CD4-positive, alpha-beta memory T cell (primary cell): ENCODE data around the gene NKX2-4. TPM values are rescaled to one million over a fixed set of nuclear protein-coding genes. Genes with fewer than 3 reads are reported as not detected.

Experiments used
- CTCF ChIA-PET: fragments of 350-600 bp; sonication (Branson Sonifier 250); formaldehyde crosslinking; loops from one replicate; lab custom pipeline; 2021; ENCODE audit warnings: inconsistent platforms; ENCODE audit not compliant: partially characterized antibody; lab: Charles Lee
- POLR2A ChIA-PET: fragments of 350-600 bp; sonication (Branson Sonifier 250); formaldehyde crosslinking; loops from one replicate; lab custom pipeline; 2021; ENCODE audit not compliant: partially characterized antibody; lab: Charles Lee
- DNase-seq, 5 donors: peaks; one replicate each; pipeline versions ENCODE4 v3.0.0 to v3.0.0-alpha.2; 2020 to 2022; ENCODE audit warnings: mixed read lengths in 1 of 5
- H3K27ac ChIP-seq: one replicate; pipeline ENCODE4 v1.7.0; 2013; ENCODE audit warnings: low read depth, low read length
- H3K27me3 ChIP-seq: 2 replicates; pipeline ENCODE4 v1.7.0; 2013; ENCODE audit warnings: mild to moderate bottlenecking, low read length, moderate library complexity; ENCODE audit not compliant: insufficient read depth
- H3K36me3 ChIP-seq: 2 replicates; pipeline ENCODE4 v1.7.0; 2013; ENCODE audit warnings: mild to moderate bottlenecking, low read length, moderate library complexity; ENCODE audit not compliant: insufficient read depth
- H3K4me1 ChIP-seq: 2 replicates; pipeline ENCODE4 v1.7.0; 2013; ENCODE audit warnings: mild to moderate bottlenecking, low read length, moderate library complexity; ENCODE audit not compliant: insufficient read depth
- H3K4me3 ChIP-seq, 2 donors: one replicate each; pipeline ENCODE4 v1.7.0; 2013; ENCODE audit warnings: low read length in 2 of 2, mild to moderate bottlenecking in 1 of 2
- H3K9me3 ChIP-seq, 2 donors: one replicate each; pipeline ENCODE4 v1.7.0; 2013; ENCODE audit warnings: low read length in 2 of 2, control low read depth in 1 of 2; ENCODE audit not compliant: control insufficient read depth in 1 of 2
- H3K27ac Mint-ChIP-seq, 7 donors: one replicate each; pipeline ENCODE4 v1.8.0; 2020 to 2021; ENCODE audit warnings: mixed read lengths in 7 of 7, mild to moderate bottlenecking in 6 of 7, inconsistent platforms in 3 of 7, moderate library complexity in 3 of 7
- H3K27me3 Mint-ChIP-seq, 2 donors: one replicate each; pipeline ENCODE4 v1.8.0; 2020 to 2021; ENCODE audit warnings: mixed read lengths in 2 of 2
- H3K36me3 Mint-ChIP-seq, 2 donors: one replicate each; pipeline ENCODE4 v1.8.0; 2020 to 2021; ENCODE audit warnings: mixed read lengths in 2 of 2, inconsistent platforms in 1 of 2, mild to moderate bottlenecking in 1 of 2
- H3K4me1 Mint-ChIP-seq, 4 donors: one replicate each; pipeline ENCODE4 v1.8.0; 2020 to 2021; ENCODE audit warnings: mixed read lengths in 4 of 4, mild to moderate bottlenecking in 1 of 4
- H3K4me3 Mint-ChIP-seq, 8 donors: one replicate each; pipeline ENCODE4 v1.8.0; 2020 to 2021; ENCODE audit warnings: mixed read lengths in 8 of 8, mild to moderate bottlenecking in 7 of 8, moderate library complexity in 6 of 8, inconsistent platforms in 3 of 8
- H3K9me3 Mint-ChIP-seq, 8 donors: one replicate each; pipeline ENCODE4 v1.8.0; 2020 to 2021; ENCODE audit warnings: mixed read lengths in 8 of 8, mild to moderate bottlenecking in 5 of 8, inconsistent platforms in 3 of 8, moderate library complexity in 1 of 8
- intact Hi-C: fragments of 100-400 bp; cut with micrococcal nuclease; formaldehyde crosslinking; loops from one replicate; pipeline ENCODE4 v1.15.1; 2023
- polyA plus RNA-seq, 2 donors: library from polyadenylated mRNA; unstranded; fragments of 300-500 nt; fragmentation: Illumina TruSeq; gene quantifications; one replicate each; pipeline ENCODE4 v1.2.3, GENCODE V29; 2021
- total RNA-seq, 2 experiments: library from RNA; stranded (reverse); gene quantifications; one replicate each; pipeline ENCODE4 v1.2.3, GENCODE V29; 2021

NKX2-4 gene
- total and polyA plus RNA-seq, 4 experiments from 2014 or later: not detected

DNA sequence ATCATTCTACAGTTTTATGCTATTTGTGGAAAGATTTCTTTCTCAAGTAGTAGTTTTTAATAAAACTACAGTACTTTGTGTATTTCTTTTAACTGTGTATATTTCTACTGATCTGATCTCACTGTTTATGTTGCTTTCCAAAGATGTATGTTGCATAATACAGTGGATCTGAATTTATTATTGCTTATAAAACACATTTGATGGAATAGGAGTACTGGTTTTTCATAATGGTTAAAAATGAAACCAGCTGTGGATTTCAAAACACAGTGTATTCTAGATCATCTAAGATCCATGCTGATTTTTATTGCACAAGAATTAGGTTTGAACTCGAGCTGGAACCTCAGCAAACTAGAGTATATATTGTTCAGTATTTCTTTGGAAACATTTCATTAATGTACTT is 8.0 kb downstream of the NKX2-4 start:
- ChIA-PET CTCF (no interaction called here), POLR2A (no interaction called here)
- H3K9me3 Mint-ChIP-seq: peaks cover 0 to 6% (median 0%) of the 10 kb centered on the region in 8 donors
- H3K4me3 Mint-ChIP-seq: no peak overlapping the region
- Histone ChIP-seq H3K27ac (no peak overlapping the region), H3K9me3 (no peaks in the 10 kb centered on the region), H3K36me3 (peaks cover 14% of the 10 kb centered on the region), H3K4me1 (peaks cover 5% of the 10 kb centered on the region), H3K4me3 (no peak overlapping the region), H3K27me3 (peaks cover 28% of the 10 kb centered on the region)
- peaks cover 30 to 53% of the 10 kb centered on the region in 2 donors for H3K36me3 Mint-ChIP-seq
- intact Hi-C loops: no loop called here
- H3K27me3 Mint-ChIP-seq: peaks cover 21 to 29% of the 10 kb centered on the region in 2 donors
- no peak for DNase-seq
- peaks cover 8 to 15% (median 9%) of the 10 kb centered on the region in 4 donors for H3K4me1 Mint-ChIP-seq
- peak overlapping the region in 1 of 7 donors; percentile 18 for H3K27ac Mint-ChIP-seq

DNA sequence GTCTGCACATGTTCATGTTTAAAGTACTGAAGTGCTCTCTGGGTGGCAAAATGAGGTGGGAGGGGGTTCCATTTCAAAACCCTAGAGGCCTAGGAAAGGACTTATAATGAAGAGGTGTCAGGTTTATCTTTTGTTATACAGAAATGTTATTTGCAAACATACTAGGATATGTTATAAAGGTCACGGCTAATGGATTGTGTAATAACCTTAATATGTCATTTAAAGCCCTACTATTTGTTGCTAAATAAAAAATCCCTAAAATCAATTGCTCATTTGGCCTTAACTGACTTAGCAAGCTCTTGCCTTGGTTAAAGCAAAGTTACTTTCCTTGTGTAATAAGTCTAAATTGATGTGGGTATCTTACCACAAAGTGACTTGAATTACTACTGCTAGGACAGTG is 8.8 kb downstream of the NKX2-4 start:
- ChIA-PET CTCF (no interaction called here), POLR2A (no interaction called here)
- H3K36me3 Mint-ChIP-seq: peaks cover 35 to 60% of the 10 kb centered on the region in 2 donors
- intact Hi-C loops: no loop called here
- Histone ChIP-seq H3K27ac (no peak overlapping the region), H3K4me1 (peaks cover 5% of the 10 kb centered on the region), H3K4me3 (no peak overlapping the region), H3K27me3 (peaks cover 20% of the 10 kb centered on the region), H3K36me3 (peaks cover 18% of the 10 kb centered on the region), H3K9me3 (no peaks in the 10 kb centered on the region)
- H3K4me1 Mint-ChIP-seq: peaks cover 8 to 15% (median 9%) of the 10 kb centered on the region in 4 donors
- H3K27me3 Mint-ChIP-seq: peaks cover 17 to 24% of the 10 kb centered on the region in 2 donors
- H3K9me3 Mint-ChIP-seq: peaks cover 0 to 6% (median 0%) of the 10 kb centered on the region in 8 donors
- H3K27ac Mint-ChIP-seq: no peak overlapping the region
- DNase-seq: no peak
- H3K4me3 Mint-ChIP-seq: no peak overlapping the region

DNA sequence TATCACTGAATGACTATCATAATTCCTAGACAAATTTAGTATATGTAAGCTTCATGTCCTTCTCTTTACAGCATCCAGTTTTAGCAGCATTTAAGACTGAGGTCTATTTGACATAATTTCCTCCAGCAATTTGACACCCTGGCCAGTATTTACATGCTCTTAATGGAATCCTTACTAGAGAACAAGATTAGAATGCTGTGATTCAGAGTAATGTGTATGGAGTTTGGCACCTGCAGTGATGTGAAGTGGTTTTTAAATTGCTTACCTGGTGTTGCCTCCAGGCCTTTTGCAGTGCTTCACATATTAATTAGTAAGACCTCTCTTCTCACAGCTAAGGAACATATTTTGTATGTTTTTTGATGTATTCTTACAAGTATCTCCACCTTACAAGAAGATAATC is 9.8 kb downstream of the NKX2-4 start:
- ChIA-PET POLR2A (no interaction called here), CTCF (interaction anchor here (1.0 kb wide), 1 partner anchor 23 kb away, joined by 3 read pairs; no protein-coding TSS in a partner anchor)
- peaks cover 44 to 71% of the 10 kb centered on the region in 2 donors for H3K36me3 Mint-ChIP-seq
- Histone ChIP-seq H3K27ac (no peak overlapping the region), H3K36me3 (peaks cover 27% of the 10 kb centered on the region), H3K27me3 (peaks cover 9% of the 10 kb centered on the region), H3K4me1 (peaks cover 5% of the 10 kb centered on the region), H3K9me3 (no peaks in the 10 kb centered on the region), H3K4me3 (no peak overlapping the region)
- H3K4me1 Mint-ChIP-seq: peaks cover 5 to 7% (median 6%) of the 10 kb centered on the region in 4 donors
- H3K9me3 Mint-ChIP-seq: peaks cover 0 to 6% (median 0%) of the 10 kb centered on the region in 8 donors
- H3K4me3 Mint-ChIP-seq: no peak overlapping the region
- DNase-seq: no peak
- no peak overlapping the region for H3K27ac Mint-ChIP-seq
- H3K27me3 Mint-ChIP-seq: peaks cover 10 to 14% of the 10 kb centered on the region in 2 donors
- intact Hi-C loops: no loop called here

DNA sequence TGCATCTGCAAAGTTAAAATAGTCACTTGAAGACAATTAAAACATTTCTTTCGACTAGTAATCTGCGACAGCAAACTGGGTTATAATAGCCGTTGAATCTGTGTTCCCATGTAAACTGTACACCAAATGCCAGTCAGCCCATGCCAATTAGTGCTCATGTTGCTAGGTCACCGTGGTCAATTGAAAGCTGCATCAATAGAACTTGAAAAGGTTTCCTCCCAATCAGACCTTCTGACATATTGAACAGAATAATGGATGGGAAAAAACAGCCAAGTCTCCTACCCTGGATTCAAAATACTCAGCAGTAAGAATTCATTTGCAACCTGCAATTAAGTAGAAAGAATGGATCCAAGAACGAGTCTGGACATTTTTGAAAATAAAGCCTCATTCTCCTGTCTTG is 11.2 kb downstream of the NKX2-4 start:
- Mint-ChIP-seq H3K4me1 (no peaks in the 10 kb centered on the region), H3K4me3 (no peak overlapping the region), H3K27ac (no peak overlapping the region), H3K9me3 (no peaks in the 10 kb centered on the region), H3K36me3 (peaks cover 47 to 77% of the 10 kb centered on the region in 2 donors), H3K27me3 (peaks cover 3% of the 10 kb centered on the region in 2 donors)
- H3K27me3 ChIP-seq: no peaks in the 10 kb centered on the region
- intact Hi-C loops: no loop called here
- no peak for DNase-seq
- no peaks in the 10 kb centered on the region for H3K9me3 ChIP-seq
- H3K4me1 ChIP-seq: no peaks in the 10 kb centered on the region
- peaks cover 31% of the 10 kb centered on the region for H3K36me3 ChIP-seq
- ChIA-PET CTCF (interaction anchor here (1.8 kb wide), 1 partner anchor 150 kb away, joined by 5 read pairs; no protein-coding TSS in a partner anchor), POLR2A (no interaction called here)
- no peak overlapping the region for H3K27ac ChIP-seq
- no peak overlapping the region for H3K4me3 ChIP-seq

DNA sequence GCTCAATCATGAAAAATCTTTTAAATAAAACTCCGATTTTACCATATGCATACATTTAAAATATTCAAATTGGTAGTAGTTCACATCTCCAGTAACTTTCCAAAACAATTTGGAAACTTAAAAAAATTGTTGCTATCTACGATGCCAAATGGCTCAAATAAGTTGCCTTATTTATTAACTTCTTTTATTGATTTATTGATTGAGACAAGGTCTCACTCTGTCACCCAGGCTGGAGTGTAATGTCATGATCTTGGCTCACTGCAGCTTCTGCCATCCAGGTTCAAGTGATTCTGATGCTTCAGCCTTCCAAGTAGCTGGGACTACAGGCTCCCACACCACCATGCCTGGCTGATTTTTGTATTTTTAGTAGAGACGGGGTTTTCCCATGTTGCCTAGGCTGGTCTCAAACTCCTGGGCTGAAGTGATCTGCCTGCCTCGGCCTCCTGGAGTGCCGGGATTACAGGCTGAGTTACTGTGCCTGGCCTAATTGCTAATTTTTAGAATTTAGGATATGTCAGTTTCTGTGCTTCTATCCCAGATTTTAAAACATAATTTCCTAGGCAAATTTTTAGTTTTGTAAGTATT is 12.9 kb downstream of the NKX2-4 start:
- H3K9me3 ChIP-seq: no peaks in the 10 kb centered on the region
- Mint-ChIP-seq H3K4me1 (no peaks in the 10 kb centered on the region), H3K36me3 (peaks cover 54 to 86% of the 10 kb centered on the region in 2 donors), H3K4me3 (no peak overlapping the region), H3K9me3 (no peaks in the 10 kb centered on the region), H3K27ac (no peak overlapping the region), H3K27me3 (no peaks in the 10 kb centered on the region)
- no peak overlapping the region for H3K4me3 ChIP-seq
- peaks cover 33% of the 10 kb centered on the region for H3K36me3 ChIP-seq
- no peak overlapping the region for H3K27ac ChIP-seq
- DNase-seq: no peak
- intact Hi-C loops: no loop called here
- no peaks in the 10 kb centered on the region for H3K27me3 ChIP-seq
- CTCF ChIA-PET: interaction anchor here (1.8 kb wide), 1 partner anchor 149 kb away, joined by 5 read pairs; no protein-coding TSS in a partner anchor
- H3K4me1 ChIP-seq: no peaks in the 10 kb centered on the region
- POLR2A ChIA-PET: interaction anchor here (1.5 kb wide), 1 partner anchor 11 kb away, joined by 4 read pairs; no protein-coding TSS in a partner anchor

DNA sequence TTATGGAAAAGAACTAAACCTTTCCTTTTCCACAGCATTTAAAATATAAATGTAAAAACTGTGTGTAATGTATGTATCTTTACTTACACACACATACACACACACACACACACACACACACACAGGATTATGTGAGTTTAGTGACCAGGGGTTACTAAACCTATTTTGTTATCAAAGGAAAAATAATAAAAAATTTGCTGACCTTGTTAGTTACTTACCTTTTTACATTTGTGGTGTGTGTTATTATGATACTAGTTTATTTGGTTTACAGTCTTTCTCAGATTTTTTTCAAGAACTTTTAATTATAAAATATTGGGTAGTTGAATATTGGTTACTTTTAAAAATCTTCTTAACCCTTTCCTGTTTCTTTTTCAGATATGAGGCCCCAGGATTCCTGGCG is 15.7 kb downstream of the NKX2-4 start:
- no peak for DNase-seq
- Mint-ChIP-seq H3K9me3 (no peaks in the 10 kb centered on the region), H3K27me3 (no peaks in the 10 kb centered on the region), H3K36me3 (peaks cover 59 to 85% of the 10 kb centered on the region in 2 donors), H3K4me3 (no peak overlapping the region), H3K27ac (no peak overlapping the region), H3K4me1 (peaks cover 0 to 8% (median 4%) of the 10 kb centered on the region in 4 donors)
- Histone ChIP-seq H3K27ac (no peak overlapping the region), H3K36me3 (peaks cover 25% of the 10 kb centered on the region), H3K9me3 (no peaks in the 10 kb centered on the region), H3K27me3 (no peaks in the 10 kb centered on the region), H3K4me1 (no peaks in the 10 kb centered on the region), H3K4me3 (no peak overlapping the region)
- intact Hi-C loops: no loop called here
- ChIA-PET CTCF (interaction anchor here (1.5 kb wide), 1 partner anchor 9 kb away, joined by 4 read pairs; no protein-coding TSS in a partner anchor), POLR2A (interaction anchor here (2.3 kb wide), 1 partner anchor 9 kb away, joined by 7 read pairs; no protein-coding TSS in a partner anchor)

DNA sequence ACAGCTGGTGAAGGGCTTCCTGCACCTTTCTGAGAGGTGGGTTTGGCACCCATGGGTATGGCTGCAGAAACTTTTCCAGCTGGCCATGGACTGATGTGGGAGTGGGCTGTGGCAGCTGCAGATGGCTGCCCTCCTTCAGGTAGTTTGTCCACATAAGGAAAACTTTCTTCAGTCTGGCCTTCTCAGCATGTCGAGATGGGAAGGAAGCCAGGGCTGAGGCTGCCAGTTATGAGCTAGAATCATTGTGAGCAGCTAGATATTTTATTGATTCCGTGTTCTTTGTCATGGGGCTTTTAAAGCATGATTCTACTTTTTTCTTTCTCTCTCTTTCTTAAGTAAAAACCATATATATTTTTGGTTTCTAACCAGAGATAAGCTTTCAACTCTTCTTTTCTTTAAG is 16.6 kb downstream of the NKX2-4 start:
- peaks cover 0 to 12% (median 6%) of the 10 kb centered on the region in 4 donors for H3K4me1 Mint-ChIP-seq
- H3K36me3 Mint-ChIP-seq: peaks cover 60 to 80% of the 10 kb centered on the region in 2 donors
- no peak overlapping the region for H3K27ac Mint-ChIP-seq
- no peak overlapping the region for H3K4me3 ChIP-seq
- H3K27ac ChIP-seq: no peak overlapping the region
- peaks cover 25% of the 10 kb centered on the region for H3K36me3 ChIP-seq
- CTCF ChIA-PET: interaction anchor here (1.0 to 1.9 kb wide), 2 partner anchors 144 to 146 kb away, joined by 3 to 4 read pairs; no protein-coding TSS in a partner anchor
- POLR2A ChIA-PET: interaction anchor here (2.3 kb wide), 1 partner anchor 10 kb away, joined by 7 read pairs; no protein-coding TSS in a partner anchor
- no peaks in the 10 kb centered on the region for H3K9me3 ChIP-seq
- no peaks in the 10 kb centered on the region for H3K9me3 Mint-ChIP-seq
- H3K27me3 ChIP-seq: no peaks in the 10 kb centered on the region
- intact Hi-C loops: no loop called here
- H3K4me3 Mint-ChIP-seq: no peak overlapping the region
- H3K4me1 ChIP-seq: no peaks in the 10 kb centered on the region
- H3K27me3 Mint-ChIP-seq: no peaks in the 10 kb centered on the region
- DNase-seq: no peak
